Measurements from ENCODE around the gene IDE.

- no peak for TF ChIP-seq CTCF (conservative IDR thresholded peaks at IDR 0.05 in 1 of 2, IDR thresholded peaks at IDR 0.05 in 1 of 2; ENCODE audit: extremely low read depth in 1 of 2, insufficient read depth in 1 of 2, low read depth in 1 of 2, low read length in 2 of 2)
- no peak for TF ChIP-seq EZH2 (IDR thresholded peaks at IDR 0.05; ENCODE audit: borderline replicate concordance, low read length)
These were observed 20.0 kb upstream of the IDE start for GRCh38 chr10:92593619-92594588.
